ENCODE measurements around the gene TBC1D1.

The TBC1D1 gene

GRCh38 chr4:37872310-37872988 is 18.4 kb upstream of the TBC1D1 start:
- Mint-ChIP-seq H3K27ac (peak overlapping the region; percentile 77), H3K27me3 (no peaks in the 10 kb centered on the region), H3K9me3 (no peaks in the 10 kb centered on the region), H3K4me1 (peaks cover 23% of the 10 kb centered on the region), H3K4me3 (no peak overlapping the region), H3K36me3 (peaks cover 19% of the 10 kb centered on the region)
- CTCF ChIA-PET: no interaction called here
- DNase-seq: no peak

- peaks cover 11% of the 10 kb centered on the region for H3K36me3 Mint-ChIP-seq
- peaks cover 23% of the 10 kb centered on the region for H3K4me1 Mint-ChIP-seq
- DNase-seq: no peak
- no peaks in the 10 kb centered on the region for H3K27me3 Mint-ChIP-seq
- CTCF ChIA-PET: no interaction called here
- no peak overlapping the region for H3K4me3 Mint-ChIP-seq
- no peaks in the 10 kb centered on the region for H3K9me3 Mint-ChIP-seq
- no peak overlapping the region for H3K27ac Mint-ChIP-seq
Measured at GRCh38 chr4:37873386-37873785, 17.5 kb upstream of the TBC1D1 start.

DNA sequence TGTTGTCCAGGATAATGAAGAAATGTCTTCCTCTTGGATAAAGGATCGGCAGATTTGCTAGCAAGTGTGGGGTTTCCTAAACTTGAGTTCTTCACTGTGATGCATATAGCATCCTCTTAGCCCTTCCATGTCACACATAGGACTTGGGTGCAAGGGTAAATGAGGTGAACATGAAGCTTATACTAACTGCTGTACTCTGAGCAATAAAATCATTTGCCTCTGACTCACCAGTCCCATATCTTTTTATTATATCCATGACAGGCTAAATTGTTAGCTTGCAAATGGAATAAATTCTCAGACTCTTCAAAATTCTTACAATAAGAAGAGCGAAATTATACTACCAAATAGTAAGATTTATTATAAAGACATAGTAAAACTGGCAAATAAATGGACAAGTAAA is 14.7 kb upstream of the TBC1D1 start:
- peaks cover under 1% of the 10 kb centered on the region for H3K36me3 Mint-ChIP-seq
- H3K9me3 Mint-ChIP-seq: no peaks in the 10 kb centered on the region
- H3K4me3 Mint-ChIP-seq: no peak overlapping the region
- CTCF ChIA-PET: interaction anchor here (1.0 kb wide), 1 partner anchor 13 kb away, joined by 4 read pairs; no protein-coding TSS in a partner anchor
- DNase-seq: no peak
- no peak overlapping the region for H3K27ac Mint-ChIP-seq
- peaks cover 25% of the 10 kb centered on the region for H3K4me1 Mint-ChIP-seq
- no peaks in the 10 kb centered on the region for H3K27me3 Mint-ChIP-seq

- peaks cover 4% of the 10 kb centered on the region for H3K4me1 Mint-ChIP-seq
- H3K36me3 Mint-ChIP-seq: no peaks in the 10 kb centered on the region
- peaks cover 4% of the 10 kb centered on the region for H3K27me3 Mint-ChIP-seq
- H3K9me3 Mint-ChIP-seq: no peaks in the 10 kb centered on the region
- H3K4me3 Mint-ChIP-seq: no peak overlapping the region
- no peak for DNase-seq
- CTCF ChIA-PET: no interaction called here
- no peak overlapping the region for H3K27ac Mint-ChIP-seq
Measured at GRCh38 chr4:37879365-37879764, 11.5 kb upstream of the TBC1D1 start.

- H3K27ac Mint-ChIP-seq: no peak overlapping the region
- no peaks in the 10 kb centered on the region for H3K9me3 Mint-ChIP-seq
- peaks cover 17% of the 10 kb centered on the region for H3K27me3 Mint-ChIP-seq
- CTCF ChIA-PET: no interaction called here
- no peaks in the 10 kb centered on the region for H3K36me3 Mint-ChIP-seq
- H3K4me3 Mint-ChIP-seq: no peak overlapping the region
- H3K4me1 Mint-ChIP-seq: peaks cover 11% of the 10 kb centered on the region
- DNase-seq: no peak
Measured at GRCh38 chr4:37881811-37882210, 9.1 kb upstream of the TBC1D1 start.

- Mint-ChIP-seq H3K4me1 (peaks cover 12% of the 10 kb centered on the region), H3K27me3 (peaks cover 23% of the 10 kb centered on the region), H3K9me3 (no peaks in the 10 kb centered on the region), H3K36me3 (no peaks in the 10 kb centered on the region), H3K27ac (no peak overlapping the region), H3K4me3 (no peak overlapping the region)
- no peak for DNase-seq
- CTCF ChIA-PET: no interaction called here
Measured at GRCh38 chr4:37882665-37883296, 8.1 kb upstream of the TBC1D1 start.

- H3K4me1 Mint-ChIP-seq: peaks cover 28% of the 10 kb centered on the region
- DNase-seq: no peak
- no peak overlapping the region for H3K27ac Mint-ChIP-seq
- peaks cover 27% of the 10 kb centered on the region for H3K27me3 Mint-ChIP-seq
- H3K4me3 Mint-ChIP-seq: no peak overlapping the region
- H3K36me3 Mint-ChIP-seq: no peaks in the 10 kb centered on the region
- no peaks in the 10 kb centered on the region for H3K9me3 Mint-ChIP-seq
- CTCF ChIA-PET: interaction anchor here (0.8 kb wide), 1 partner anchor 86 kb away, joined by 4 read pairs; no protein-coding TSS in a partner anchor
Measured at GRCh38 chr4:37884855-37885487, 5.9 kb upstream of the TBC1D1 start.

DNA sequence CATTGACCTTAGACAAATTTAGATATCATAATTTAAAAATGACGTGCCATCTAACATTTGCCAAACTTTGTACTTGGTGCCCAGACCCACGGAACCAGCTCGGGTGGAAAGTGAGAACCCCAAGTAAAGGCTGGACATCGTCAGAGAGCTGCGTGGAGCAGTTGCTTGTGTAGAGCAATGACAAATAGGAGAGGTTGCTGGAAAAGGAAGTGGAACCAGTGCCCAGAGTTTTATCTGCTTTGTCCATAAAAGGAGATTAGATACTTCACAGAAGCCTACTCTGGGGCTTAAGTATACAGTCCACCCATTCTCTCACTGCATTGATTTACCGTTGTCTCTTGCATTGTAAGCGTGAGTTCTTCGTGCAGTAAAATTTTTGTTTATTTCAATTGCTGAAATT is 5.4 kb upstream of the TBC1D1 start:
- Mint-ChIP-seq H3K4me1 (peaks cover 32% of the 10 kb centered on the region), H3K36me3 (no peaks in the 10 kb centered on the region), H3K4me3 (no peak overlapping the region), H3K9me3 (no peaks in the 10 kb centered on the region), H3K27me3 (peaks cover 32% of the 10 kb centered on the region), H3K27ac (no peak overlapping the region)
- DNase-seq: no peak
- CTCF ChIA-PET: interaction anchor here (0.8 to 1.4 kb wide), 3 partner anchors 11 to 85 kb away, joined by 3 to 5 read pairs (median 4); no protein-coding TSS in a partner anchor

GRCh38 chr4:37889849-37890800 is 759 bp upstream of the TBC1D1 start:
- Mint-ChIP-seq H3K27ac (no peak overlapping the region), H3K4me1 (peaks cover 54% of the 10 kb centered on the region), H3K27me3 (peaks cover 25% of the 10 kb centered on the region), H3K4me3 (peak overlapping the region; percentile 65), H3K9me3 (no peaks in the 10 kb centered on the region), H3K36me3 (peaks cover 14% of the 10 kb centered on the region)
- DNase-seq: peak; percentile 54
- CTCF ChIA-PET: interaction anchor here (1.0 to 3.0 kb wide), 2 partner anchors 14 to 87 kb away, joined by 4 to 9 read pairs; no protein-coding TSS in a partner anchor

- peaks cover 19% of the 10 kb centered on the region for H3K27me3 Mint-ChIP-seq
- H3K9me3 Mint-ChIP-seq: no peaks in the 10 kb centered on the region
- CTCF ChIA-PET: interaction anchor here (3.0 kb wide), 1 partner anchor 86 kb away, joined by 9 read pairs; no protein-coding TSS in a partner anchor
- peak overlapping the region; percentile 88 for H3K4me3 Mint-ChIP-seq
- H3K27ac Mint-ChIP-seq: peak overlapping the region; percentile 92
- DNase-seq: peak; percentile 79
- H3K36me3 Mint-ChIP-seq: peaks cover 20% of the 10 kb centered on the region
- H3K4me1 Mint-ChIP-seq: peaks cover 63% of the 10 kb centered on the region
Measured at GRCh38 chr4:37891260-37892159, 626 bp downstream of the TBC1D1 start.

DNA sequence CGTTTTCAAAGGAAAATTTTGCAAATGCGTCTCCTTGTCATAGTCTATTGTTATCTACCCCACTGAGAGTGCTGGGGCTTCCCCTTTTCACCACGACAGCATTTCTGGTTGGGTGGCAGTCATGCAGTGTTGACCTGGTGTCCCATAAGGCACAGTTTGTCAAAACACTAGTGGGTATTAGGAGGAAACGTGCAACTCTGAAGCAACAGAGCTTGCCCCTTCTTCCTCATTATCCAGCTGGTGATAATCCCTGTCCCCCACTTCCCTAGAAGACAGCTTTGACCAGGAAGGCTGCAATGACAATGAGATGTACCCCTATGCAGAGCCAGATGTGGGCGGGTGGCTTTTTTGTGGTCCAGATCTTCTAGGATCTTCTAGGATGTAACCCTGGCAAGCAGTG is 1.8 kb downstream of the TBC1D1 start:
- peak overlapping the region; percentile 92 for H3K27ac Mint-ChIP-seq
- CTCF ChIA-PET: interaction anchor here (0.6 to 3.0 kb wide), 2 partner anchors 84 to 87 kb away, joined by 3 to 9 read pairs; no protein-coding TSS in a partner anchor
- H3K4me1 Mint-ChIP-seq: peaks cover 65% of the 10 kb centered on the region
- H3K27me3 Mint-ChIP-seq: peaks cover 11% of the 10 kb centered on the region
- no peaks in the 10 kb centered on the region for H3K9me3 Mint-ChIP-seq
- peak overlapping the region; percentile 88 for H3K4me3 Mint-ChIP-seq
- H3K36me3 Mint-ChIP-seq: peaks cover 23% of the 10 kb centered on the region
- peak; percentile 55 for DNase-seq

DNA sequence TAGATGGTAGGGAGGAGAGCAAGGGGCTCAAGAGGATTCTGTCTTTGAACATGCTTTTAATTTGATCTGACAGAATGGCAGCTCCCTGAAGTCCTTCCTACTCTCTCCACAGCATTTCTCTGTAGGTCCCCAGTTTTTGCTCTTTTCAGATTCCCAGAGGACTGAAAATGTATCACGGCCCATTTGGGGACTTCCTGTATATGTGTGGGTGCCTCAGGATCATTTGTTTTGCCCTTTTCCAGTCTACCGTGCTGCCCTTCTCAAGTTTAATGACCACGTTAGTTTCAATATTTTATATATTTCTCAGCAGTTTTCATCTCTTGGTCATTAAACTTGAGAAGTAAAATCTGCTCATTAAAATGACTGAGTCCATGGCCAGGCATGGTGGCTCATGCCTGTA is 2.3 kb downstream of the TBC1D1 start:
- CTCF ChIA-PET: interaction anchor here (0.6 to 3.0 kb wide), 2 partner anchors 84 to 86 kb away, joined by 3 to 9 read pairs; no protein-coding TSS in a partner anchor
- Mint-ChIP-seq H3K4me3 (peak overlapping the region; percentile 88), H3K36me3 (peaks cover 23% of the 10 kb centered on the region), H3K27ac (peak overlapping the region; percentile 92), H3K4me1 (peaks cover 60% of the 10 kb centered on the region), H3K9me3 (no peaks in the 10 kb centered on the region), H3K27me3 (peaks cover 8% of the 10 kb centered on the region)
- DNase-seq: no peak

GRCh38 chr4:37895271-37895670 is 4.4 kb downstream of the TBC1D1 start:
- DNase-seq: no peak
- CTCF ChIA-PET: no interaction called here
- peaks cover 37% of the 10 kb centered on the region for H3K36me3 Mint-ChIP-seq
- H3K4me3 Mint-ChIP-seq: no peak overlapping the region
- no peaks in the 10 kb centered on the region for H3K9me3 Mint-ChIP-seq
- no peak overlapping the region for H3K27ac Mint-ChIP-seq
- peaks cover 56% of the 10 kb centered on the region for H3K4me1 Mint-ChIP-seq
- peaks cover 2% of the 10 kb centered on the region for H3K27me3 Mint-ChIP-seq

All from activated naive CD4-positive, alpha-beta T cell treated with anti-CD3 and anti-CD28 coated beads, Interleukin-2, amount 10 ng/mL, durations not matched to agents 7 days and 5 days (primary cell).